ENCODE data around the gene ANLN.

Gene ANLN

DNA sequence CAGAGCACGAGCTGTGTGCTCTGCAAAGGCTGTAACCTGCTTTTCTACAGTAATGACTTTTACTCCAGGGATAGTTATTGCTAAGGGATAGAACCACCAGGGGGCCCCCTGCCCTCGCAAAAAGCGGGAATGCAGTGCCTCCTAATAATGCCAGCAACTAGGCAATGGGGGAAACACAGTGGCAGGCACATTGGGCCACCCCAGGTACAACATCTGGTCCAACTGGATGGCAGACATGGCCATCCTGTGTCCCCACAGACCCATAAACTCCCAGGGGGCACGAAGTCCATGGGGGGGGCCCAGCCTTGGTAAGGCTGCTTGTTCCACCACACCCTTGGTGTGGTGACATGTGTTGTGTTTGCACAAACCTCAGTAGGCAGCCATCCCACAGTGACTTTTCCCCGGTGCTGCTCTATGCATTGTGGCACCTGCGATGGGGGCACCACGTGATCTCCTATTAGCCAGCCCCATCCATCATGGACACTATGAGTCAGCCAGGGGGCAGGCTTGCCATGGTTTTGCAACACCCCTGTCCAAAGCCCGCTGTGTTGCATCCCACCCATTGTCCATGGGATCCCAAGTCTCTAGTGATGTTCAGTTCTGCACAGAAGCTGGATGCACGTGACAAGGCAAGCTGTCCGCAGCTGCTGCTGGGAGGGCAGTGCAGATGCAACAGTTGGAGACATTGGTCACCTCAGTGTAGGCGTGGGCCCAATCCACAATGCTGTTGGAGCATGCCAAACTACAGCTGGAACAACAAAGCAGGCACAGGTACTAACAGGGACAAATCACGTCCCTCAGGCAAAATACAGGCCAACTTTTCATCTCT is 84.0 kb downstream of the ANLN start (continued):
- TF ChIP-seq ZNF248 (tag by site-specific recombination; IDR thresholded peaks at IDR 0.05) = no peak
- TF ChIP-seq, protein P1, sequence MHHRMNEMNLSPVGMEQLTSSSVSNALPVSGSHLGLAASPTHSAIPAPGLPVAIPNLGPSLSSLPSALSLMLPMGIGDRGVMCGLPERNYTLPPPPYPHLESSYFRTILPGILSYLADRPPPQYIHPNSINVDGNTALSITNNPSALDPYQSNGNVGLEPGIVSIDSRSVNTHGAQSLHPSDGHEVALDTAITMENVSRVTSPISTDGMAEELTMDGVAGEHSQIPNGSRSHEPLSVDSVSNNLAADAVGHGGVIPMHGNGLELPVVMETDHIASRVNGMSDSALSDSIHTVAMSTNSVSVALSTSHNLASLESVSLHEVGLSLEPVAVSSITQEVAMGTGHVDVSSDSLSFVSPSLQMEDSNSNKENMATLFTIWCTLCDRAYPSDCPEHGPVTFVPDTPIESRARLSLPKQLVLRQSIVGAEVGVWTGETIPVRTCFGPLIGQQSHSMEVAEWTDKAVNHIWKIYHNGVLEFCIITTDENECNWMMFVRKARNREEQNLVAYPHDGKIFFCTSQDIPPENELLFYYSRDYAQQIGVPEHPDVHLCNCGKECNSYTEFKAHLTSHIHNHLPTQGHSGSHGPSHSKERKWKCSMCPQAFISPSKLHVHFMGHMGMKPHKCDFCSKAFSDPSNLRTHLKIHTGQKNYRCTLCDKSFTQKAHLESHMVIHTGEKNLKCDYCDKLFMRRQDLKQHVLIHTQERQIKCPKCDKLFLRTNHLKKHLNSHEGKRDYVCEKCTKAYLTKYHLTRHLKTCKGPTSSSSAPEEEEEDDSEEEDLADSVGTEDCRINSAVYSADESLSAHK (tag by site-specific recombination; IDR thresholded peaks at IDR 0.05) = no peak
- no peak for TF ChIP-seq ZNF747 (tag by site-specific recombination; IDR thresholded peaks at IDR 0.05)
- no peak for TF ChIP-seq ZFHX2 (tag by site-specific recombination; conservative IDR thresholded peaks at IDR 0.05)
- TF ChIP-seq BCL11A (tag by site-specific recombination; IDR thresholded peaks at IDR 0.05; ENCODE audit: low read depth) = no peak
- TF ChIP-seq ZNF529 (tag by site-specific recombination; IDR thresholded peaks at IDR 0.05; ENCODE audit: insufficient replicate concordance) = no peak
- no peak for TF ChIP-seq ZFP41 (tag by site-specific recombination; IDR thresholded peaks at IDR 0.05; ENCODE audit: borderline replicate concordance)

DNA sequence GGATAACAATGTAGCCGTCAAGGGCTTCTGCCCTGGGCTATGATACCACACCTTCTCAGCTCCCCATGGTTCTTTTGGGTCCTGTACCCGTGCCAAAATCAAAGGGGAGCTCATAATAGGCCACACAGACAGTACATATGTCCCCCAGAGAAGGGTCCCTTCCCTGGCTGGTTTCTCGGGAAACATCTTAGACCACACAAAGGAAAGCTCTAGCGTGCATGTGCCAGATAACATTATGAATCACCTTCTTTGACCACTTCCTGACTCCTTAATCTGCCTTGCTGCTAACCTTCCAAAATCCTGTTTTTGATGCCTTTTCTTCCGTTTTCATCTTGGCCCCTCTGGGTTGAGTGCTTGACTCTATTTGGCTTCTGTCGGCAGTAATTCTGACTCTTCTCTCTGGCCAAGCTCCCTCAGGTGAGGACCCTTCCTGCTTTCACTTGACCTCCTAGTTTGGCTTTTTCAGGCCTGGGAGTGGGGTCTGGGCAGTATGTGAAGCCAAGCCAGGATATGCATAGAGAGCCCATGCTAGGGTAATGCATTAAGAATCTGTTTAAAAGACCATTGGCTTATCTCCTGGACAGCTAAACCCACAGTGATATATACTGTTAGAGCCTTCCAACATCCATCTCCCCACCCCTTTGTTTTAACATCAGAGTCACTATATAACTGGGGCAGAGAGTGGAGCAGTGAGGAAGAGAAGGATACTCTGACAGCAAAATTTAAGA is 84.8 kb downstream of the ANLN start:
- H3K36me3 ChIP-seq (ENCODE audit: control insufficient read depth in 2 of 2, insufficient read depth in 1 of 2, low read length in 2 of 2) = no peaks in the 10 kb centered on the region
- no peak for TF ChIP-seq ZBTB1 (tag by site-specific recombination; IDR thresholded peaks at IDR 0.05)
- no peak for TF ChIP-seq ZNF133 (tag by site-specific recombination; IDR thresholded peaks at IDR 0.05)
- TF ChIP-seq ZNF121 (tag by site-specific recombination; IDR thresholded peaks at IDR 0.05) = no peak
- TF ChIP-seq ZNF266 (tag by site-specific recombination; IDR thresholded peaks at IDR 0.05; ENCODE audit: low read depth) = no peak
- no peak for TF ChIP-seq ZNF433 (tag by site-specific recombination; IDR thresholded peaks at IDR 0.05; ENCODE audit: low read depth)
- TF ChIP-seq ZNF19 (tag by site-specific recombination; IDR thresholded peaks at IDR 0.05; ENCODE audit: low read depth) = no peak
- TF ChIP-seq ZNF530 (tag by site-specific recombination; IDR thresholded peaks at IDR 0.05; ENCODE audit: low read depth) = no peak
- TF ChIP-seq KLF9 (tag by site-specific recombination; IDR thresholded peaks at IDR 0.05; ENCODE audit: low read depth) = no peak
- TF ChIP-seq SALL2 (tag by site-specific recombination; IDR thresholded peaks at IDR 0.05; ENCODE audit: borderline replicate concordance) = no peak
- no peaks in the 10 kb centered on the region for H3K9me3 ChIP-seq (ENCODE audit: control insufficient read depth, insufficient read depth, low read depth, low read length)
- no peak overlapping the region for H3K27ac ChIP-seq (ENCODE audit: extremely low read depth, low read depth, low read length)
- ChIA-PET POLR2A (no interaction called here), CTCF (interaction anchor here (0.6 to 3.2 kb wide), 11 partner anchors 13 to 1941 kb away, joined by 3 to 9 read pairs (median 3); no protein-coding TSS in a partner anchor)
- no peaks in the 10 kb centered on the region for H3K4me1 ChIP-seq (ENCODE audit: control insufficient read depth, insufficient read depth, low read length)
- no peak overlapping the region for H3K4me3 ChIP-seq (ENCODE audit: low read depth, low read length)

DNA sequence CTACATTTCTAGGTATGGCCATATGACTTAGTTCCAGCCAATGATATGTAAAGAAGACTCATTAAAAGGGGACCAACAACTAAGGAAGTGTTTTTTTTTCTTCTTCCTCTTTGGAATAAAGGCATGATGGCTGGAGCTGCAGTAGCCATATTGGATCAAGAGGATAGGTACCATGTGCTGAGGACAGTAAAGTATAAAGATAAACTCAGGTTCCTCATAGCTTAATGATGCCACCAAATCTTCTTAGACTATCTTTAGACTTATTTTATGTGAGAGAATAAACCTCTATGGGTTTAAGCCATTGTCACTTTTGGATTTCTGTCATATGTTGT is 85.3 kb downstream of the ANLN start:
- H3K4me3 ChIP-seq (ENCODE audit: low read depth, low read length) = no peak overlapping the region
- H3K27ac ChIP-seq (ENCODE audit: extremely low read depth, low read depth, low read length) = no peak overlapping the region
- H3K4me1 ChIP-seq (ENCODE audit: control insufficient read depth, insufficient read depth, low read length) = no peaks in the 10 kb centered on the region
- no peaks in the 10 kb centered on the region for H3K9me3 ChIP-seq (ENCODE audit: control insufficient read depth, insufficient read depth, low read depth, low read length)
- ChIA-PET CTCF (interaction anchor here (0.5 to 3.2 kb wide), 6 partner anchors 13 to 1530 kb away, joined by 3 to 9 read pairs (median 3); no protein-coding TSS in a partner anchor), POLR2A (no interaction called here)
- H3K36me3 ChIP-seq (ENCODE audit: control insufficient read depth in 2 of 2, insufficient read depth in 1 of 2, low read length in 2 of 2) = no peaks in the 10 kb centered on the region
- TF ChIP-seq SCRT2 (tag by site-specific recombination; IDR thresholded peaks at IDR 0.05) (no peak), ZNF37A (tag by site-specific recombination; IDR thresholded peaks at IDR 0.05) (no peak), ZNF175 (tag by site-specific recombination; IDR thresholded peaks at IDR 0.05) (no peak), ZNF747 (tag by site-specific recombination; IDR thresholded peaks at IDR 0.05) (no peak), ZNF23 (tag by site-specific recombination; IDR thresholded peaks at IDR 0.05; ENCODE audit: borderline replicate concordance) (no peak), ZNF169 (tag by site-specific recombination; IDR thresholded peaks at IDR 0.05) (no peak), ZXDB (tag by site-specific recombination; IDR thresholded peaks at IDR 0.05) (no peak), KLF8 (tag by site-specific recombination; IDR thresholded peaks at IDR 0.05) (no peak), ZNF529 (tag by site-specific recombination; IDR thresholded peaks at IDR 0.05; ENCODE audit: insufficient replicate concordance) (no peak), YY1 (tag by site-specific recombination; IDR thresholded peaks at IDR 0.05) (no peak), ZNF600 (tag by site-specific recombination; IDR thresholded peaks at IDR 0.05) (no peak)
- TF ChIP-seq, protein P2, sequence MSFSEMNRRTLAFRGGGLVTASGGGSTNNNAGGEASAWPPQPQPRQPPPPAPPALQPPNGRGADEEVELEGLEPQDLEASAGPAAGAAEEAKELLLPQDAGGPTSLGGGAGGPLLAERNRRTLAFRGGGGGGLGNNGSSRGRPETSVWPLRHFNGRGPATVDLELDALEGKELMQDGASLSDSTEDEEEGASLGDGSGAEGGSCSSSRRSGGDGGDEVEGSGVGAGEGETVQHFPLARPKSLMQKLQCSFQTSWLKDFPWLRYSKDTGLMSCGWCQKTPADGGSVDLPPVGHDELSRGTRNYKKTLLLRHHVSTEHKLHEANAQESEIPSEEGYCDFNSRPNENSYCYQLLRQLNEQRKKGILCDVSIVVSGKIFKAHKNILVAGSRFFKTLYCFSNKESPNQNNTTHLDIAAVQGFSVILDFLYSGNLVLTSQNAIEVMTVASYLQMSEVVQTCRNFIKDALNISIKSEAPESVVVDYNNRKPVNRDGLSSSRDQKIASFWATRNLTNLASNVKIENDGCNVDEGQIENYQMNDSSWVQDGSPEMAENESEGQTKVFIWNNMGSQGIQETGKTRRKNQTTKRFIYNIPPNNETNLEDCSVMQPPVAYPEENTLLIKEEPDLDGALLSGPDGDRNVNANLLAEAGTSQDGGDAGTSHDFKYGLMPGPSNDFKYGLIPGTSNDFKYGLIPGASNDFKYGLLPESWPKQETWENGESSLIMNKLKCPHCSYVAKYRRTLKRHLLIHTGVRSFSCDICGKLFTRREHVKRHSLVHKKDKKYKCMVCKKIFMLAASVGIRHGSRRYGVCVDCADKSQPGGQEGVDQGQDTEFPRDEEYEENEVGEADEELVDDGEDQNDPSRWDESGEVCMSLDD (tag by site-specific recombination; IDR thresholded peaks at IDR 0.05) = no peak
- TF ChIP-seq, protein P3, sequence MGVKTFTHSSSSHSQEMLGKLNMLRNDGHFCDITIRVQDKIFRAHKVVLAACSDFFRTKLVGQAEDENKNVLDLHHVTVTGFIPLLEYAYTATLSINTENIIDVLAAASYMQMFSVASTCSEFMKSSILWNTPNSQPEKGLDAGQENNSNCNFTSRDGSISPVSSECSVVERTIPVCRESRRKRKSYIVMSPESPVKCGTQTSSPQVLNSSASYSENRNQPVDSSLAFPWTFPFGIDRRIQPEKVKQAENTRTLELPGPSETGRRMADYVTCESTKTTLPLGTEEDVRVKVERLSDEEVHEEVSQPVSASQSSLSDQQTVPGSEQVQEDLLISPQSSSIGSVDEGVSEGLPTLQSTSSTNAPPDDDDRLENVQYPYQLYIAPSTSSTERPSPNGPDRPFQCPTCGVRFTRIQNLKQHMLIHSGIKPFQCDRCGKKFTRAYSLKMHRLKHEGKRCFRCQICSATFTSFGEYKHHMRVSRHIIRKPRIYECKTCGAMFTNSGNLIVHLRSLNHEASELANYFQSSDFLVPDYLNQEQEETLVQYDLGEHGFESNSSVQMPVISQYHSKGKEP (tag by site-specific recombination; IDR thresholded peaks at IDR 0.05) = no peak

All from HEK293 (cell line).